Trophoblast cell (in vitro differentiated cells and primary cell): ENCODE results near the gene EGR2.

Experiments
- DNase-seq, 2 donors: peaks; one replicate each; pipeline ENCODE4 v3.0.0-alpha.2; 2016
- H2AFZ ChIP-seq: 2 replicates; pipeline ENCODE4 v1.6.1; 2013; ENCODE audit warnings: low read length, moderate library complexity, mild to moderate bottlenecking; ENCODE audit not compliant: insufficient read depth, poor library complexity
- H2AK5ac ChIP-seq: 2 replicates; pipeline ENCODE4 v1.6.1; 2013; ENCODE audit warnings: mild to moderate bottlenecking, low read length
- H2BK120ac ChIP-seq: 2 replicates; pipeline ENCODE4 v1.6.1; 2013; ENCODE audit warnings: low read length, mild to moderate bottlenecking, moderate library complexity; ENCODE audit not compliant: insufficient read depth, poor library complexity
- H2BK12ac ChIP-seq: 2 replicates; pipeline ENCODE4 v1.6.1; 2013; ENCODE audit warnings: mild to moderate bottlenecking, low read length, moderate library complexity
- H2BK5ac ChIP-seq: 2 replicates; pipeline ENCODE4 v1.6.1; 2013; ENCODE audit warnings: low read length, low read depth, moderate library complexity, mild to moderate bottlenecking; ENCODE audit not compliant: poor library complexity
- H3K14ac ChIP-seq: 2 replicates; pipeline ENCODE4 v1.6.1; 2013; ENCODE audit warnings: mild to moderate bottlenecking, low read length
- H3K18ac ChIP-seq: 2 replicates; pipeline ENCODE4 v1.6.1; 2013; ENCODE audit warnings: mild to moderate bottlenecking, low read length
- H3K23ac ChIP-seq: 2 replicates; pipeline ENCODE4 v1.6.1; 2013; ENCODE audit warnings: low read length
- H3K27ac ChIP-seq: 2 replicates; pipeline ENCODE4 v1.5.1; 2013; ENCODE audit warnings: low read depth, mild to moderate bottlenecking, inconsistent platforms, low read length, moderate library complexity
- H3K27me3 ChIP-seq: 2 replicates; pipeline ENCODE4 v1.6.1; 2013; ENCODE audit warnings: inconsistent platforms, mild to moderate bottlenecking, low read length, moderate library complexity; ENCODE audit not compliant: insufficient read depth
- H3K36me3 ChIP-seq, 2 experiments: 1 replicate in 1 of 2; 2 replicates in 1 of 2; pipeline ENCODE4 v1.6.1; 2013; ENCODE audit warnings: low read length in 2 of 2, mild to moderate bottlenecking in 2 of 2, moderate library complexity in 1 of 2; ENCODE audit not compliant: insufficient read depth in 2 of 2, control insufficient read depth in 1 of 2
- H3K4ac ChIP-seq: 2 replicates; pipeline ENCODE4 v1.6.1; 2013; ENCODE audit warnings: low read depth, mild to moderate bottlenecking, low read length, moderate library complexity
- H3K4me1 ChIP-seq, 2 experiments: 1 replicate in 1 of 2; 2 replicates in 1 of 2; pipeline ENCODE4 v1.6.1; 2013; ENCODE audit warnings: low read length in 2 of 2, mild to moderate bottlenecking in 2 of 2, moderate library complexity in 1 of 2; ENCODE audit not compliant: insufficient read depth in 2 of 2, control insufficient read depth in 1 of 2
- H3K4me2 ChIP-seq: 2 replicates; pipeline ENCODE4 v1.6.1; 2013; ENCODE audit warnings: inconsistent platforms, mild to moderate bottlenecking, low read length, moderate library complexity
- H3K4me3 ChIP-seq: 2 replicates; pipeline ENCODE4 v1.5.1; 2013; ENCODE audit warnings: mild to moderate bottlenecking, low read depth, low read length, inconsistent platforms
- H3K79me1 ChIP-seq: one replicate; pipeline ENCODE4 v1.6.1; 2013; ENCODE audit warnings: low read length
- H3K79me2 ChIP-seq: 2 replicates; pipeline ENCODE4 v1.6.1; 2013; ENCODE audit warnings: low read length, mild to moderate bottlenecking; ENCODE audit not compliant: control insufficient read depth, insufficient read depth, poor library complexity
- H3K9ac ChIP-seq: 2 replicates; pipeline ENCODE4 v1.6.1; 2013; ENCODE audit warnings: mild to moderate bottlenecking, low read length
- H3K9me3 ChIP-seq: 2 replicates; pipeline ENCODE4 v1.6.1; 2013; ENCODE audit warnings: low read depth, mild to moderate bottlenecking, control low read depth, inconsistent platforms, low read length; ENCODE audit not compliant: insufficient read depth
- H4K12ac ChIP-seq: 2 replicates; pipeline ENCODE4 v1.6.1; 2013; ENCODE audit warnings: low read depth, mild to moderate bottlenecking, low read length, moderate library complexity
- H4K8ac ChIP-seq: 2 replicates; pipeline ENCODE4 v1.6.1; 2013; ENCODE audit warnings: low read depth, mild to moderate bottlenecking, low read length, moderate library complexity
- H4K91ac ChIP-seq: one replicate; pipeline ENCODE4 v1.6.1; 2013; ENCODE audit warnings: low read depth, mild to moderate bottlenecking, low read length, moderate library complexity
- WGBS: extraction: QIAGEN DNeasy Blood & Tissue Kit; methylation state at CpG from one replicate; pipeline ENCODE4 v1.1.7; 2013; ENCODE audit warnings: missing lambda C conversion rate; ENCODE audit not compliant: insufficient read length, insufficient coverage; ENCODE audit errors: extremely low coverage; 5-methylcytosine and 5-hydroxymethylcytosine counted together

EGR2 gene

GRCh38 chr10:62794306-62794705 is 21.9 kb downstream of the EGR2 start:
- Histone ChIP-seq H3K23ac (no peak overlapping the region), H3K4ac (no peak overlapping the region)
- WGBS = no CpG with 5 or more reads among the region's 1 CpG

GRCh38 chr10:62792261-62792660 is 23.9 kb downstream of the EGR2 start:
- H4K91ac ChIP-seq = no peak overlapping the region

More at GRCh38 chr10:62794306-62794705, 21.9 kb downstream of the EGR2 start:
- Histone ChIP-seq H3K79me1 (no peaks in the 10 kb centered on the region), H3K9me3 (no peaks in the 10 kb centered on the region), H3K27ac (no peak overlapping the region), H2BK12ac (no peak overlapping the region), H3K36me3 (no peaks in the 10 kb centered on the region), H3K4me1 (no peaks in the 10 kb centered on the region), H3K18ac (no peak overlapping the region), H3K4me2 (no peak overlapping the region), H3K4me3 (peak overlapping the region; percentile 12), H3K9ac (no peak overlapping the region), H3K79me2 (no peaks in the 10 kb centered on the region), H3K14ac (no peak overlapping the region), H4K91ac (no peak overlapping the region), H2AK5ac (no peak overlapping the region), H3K27me3 (no peaks in the 10 kb centered on the region), H2BK120ac (no peak overlapping the region), H2AFZ (no peak overlapping the region), H2BK5ac (no peak overlapping the region), H4K12ac (no peak overlapping the region), H4K8ac (no peak overlapping the region)
- no peak for DNase-seq

GRCh38 chr10:62790571-62790970 is 25.6 kb downstream of the EGR2 start:
- no CpG with 5 or more reads among the region's 2 CpGs for WGBS
- no peak for DNase-seq
- Histone ChIP-seq H3K4ac (no peak overlapping the region), H3K79me1 (no peaks in the 10 kb centered on the region), H2BK12ac (no peak overlapping the region), H2AK5ac (no peak overlapping the region), H3K27me3 (no peaks in the 10 kb centered on the region), H3K14ac (no peak overlapping the region), H3K18ac (no peak overlapping the region), H2BK120ac (no peak overlapping the region), H3K23ac (no peak overlapping the region), H3K4me3 (no peak overlapping the region), H2BK5ac (no peak overlapping the region), H4K8ac (no peak overlapping the region), H2AFZ (no peak overlapping the region), H3K4me2 (no peak overlapping the region), H3K4me1 (no peaks in the 10 kb centered on the region), H3K9ac (no peak overlapping the region), H3K9me3 (no peaks in the 10 kb centered on the region), H3K79me2 (no peaks in the 10 kb centered on the region), H3K27ac (no peak overlapping the region), H3K36me3 (no peaks in the 10 kb centered on the region), H4K12ac (no peak overlapping the region), H4K91ac (no peak overlapping the region)

More at GRCh38 chr10:62792261-62792660, 23.9 kb downstream of the EGR2 start:
- H3K4ac ChIP-seq = no peak overlapping the region
- H3K4me1 ChIP-seq = no peaks in the 10 kb centered on the region
- H3K9me3 ChIP-seq = no peaks in the 10 kb centered on the region
- H3K14ac ChIP-seq = no peak overlapping the region
- no peaks in the 10 kb centered on the region for H3K79me1 ChIP-seq
- no peak overlapping the region for H3K18ac ChIP-seq
- WGBS = no CpG with 5 or more reads among the region's 5 CpGs
- H2BK5ac ChIP-seq = no peak overlapping the region
- H2AK5ac ChIP-seq = no peak overlapping the region
- no peak overlapping the region for H3K23ac ChIP-seq
- H2AFZ ChIP-seq = no peak overlapping the region
- H3K9ac ChIP-seq = no peak overlapping the region
- no peaks in the 10 kb centered on the region for H3K36me3 ChIP-seq
- H3K27ac ChIP-seq = no peak overlapping the region
- no peak overlapping the region for H4K8ac ChIP-seq
- H3K4me2 ChIP-seq = no peak overlapping the region
- no peak overlapping the region for H2BK12ac ChIP-seq
- no peak overlapping the region for H3K4me3 ChIP-seq
- no peak overlapping the region for H4K12ac ChIP-seq
- H3K79me2 ChIP-seq = no peaks in the 10 kb centered on the region
- no peak for DNase-seq
- no peak overlapping the region for H2BK120ac ChIP-seq
- no peaks in the 10 kb centered on the region for H3K27me3 ChIP-seq

- no peaks in the 10 kb centered on the region for H3K9me3 ChIP-seq
Measured at GRCh38 chr10:62790019-62790555, 26.1 kb downstream of the EGR2 start.

More at GRCh38 chr10:62790019-62790555, 26.1 kb downstream of the EGR2 start:
- Histone ChIP-seq H3K9ac (no peak overlapping the region), H2AFZ (no peak overlapping the region), H2BK12ac (no peak overlapping the region), H3K27ac (no peak overlapping the region), H2BK5ac (no peak overlapping the region), H3K4me1 (no peaks in the 10 kb centered on the region), H3K14ac (no peak overlapping the region), H4K91ac (no peak overlapping the region), H2BK120ac (no peak overlapping the region), H3K79me2 (no peaks in the 10 kb centered on the region), H4K12ac (no peak overlapping the region), H2AK5ac (no peak overlapping the region), H3K4me2 (no peak overlapping the region), H3K27me3 (no peaks in the 10 kb centered on the region), H3K18ac (no peak overlapping the region), H3K79me1 (no peaks in the 10 kb centered on the region), H3K4me3 (no peak overlapping the region), H3K4ac (no peak overlapping the region), H3K23ac (no peak overlapping the region), H4K8ac (no peak overlapping the region), H3K36me3 (no peaks in the 10 kb centered on the region)
- WGBS = no CpG with 5 or more reads among the region's 14 CpGs
- DNase-seq = no peak
